Hematopoietic multipotent progenitor cell treated with erythropoietin and hydrocortisone succinate and interleukin-3 and kit ligand, for 6 days (in vitro differentiated cells): ENCODE results near the gene AP2A1.
A peak's percentile ranks its signal among the peaks of the same experiment; 100 is the strongest.

Experiments
- DNase-seq: peaks from one replicate; pipeline ENCODE4 v3.0.0-alpha.2; 2015

The AP2A1 gene

GRCh38 chr19:49795615-49796014 lies 28.8 kb downstream of the AP2A1 start:
- no peak for DNase-seq

- no peak for DNase-seq
Observed at GRCh38 chr19:49798574-49798973, 31.8 kb downstream of the AP2A1 start.

GRCh38 chr19:49799271-49799797 lies 32.5 kb downstream of the AP2A1 start:
- DNase-seq: no peak

- peak; percentile 21 for DNase-seq
Observed at GRCh38 chr19:49799798-49800376, 33.1 kb downstream of the AP2A1 start.

- DNase-seq: no peak
Observed at GRCh38 chr19:49800771-49801170, 34.0 kb downstream of the AP2A1 start.

GRCh38 chr19:49801401-49801888 lies 34.6 kb downstream of the AP2A1 start:
- no peak for DNase-seq

GRCh38 chr19:49801966-49802661 lies 35.3 kb downstream of the AP2A1 start:
- peak; percentile 59 for DNase-seq

GRCh38 chr19:49802836-49803528 lies 36.2 kb downstream of the AP2A1 start:
- DNase-seq: no peak

GRCh38 chr19:49803529-49803856 lies 36.7 kb downstream of the AP2A1 start:
- no peak for DNase-seq

GRCh38 chr19:49805822-49806619 lies 39.2 kb downstream of the AP2A1 start:
- no peak for DNase-seq

- no peak for DNase-seq
Observed at GRCh38 chr19:49806620-49806959, 39.8 kb downstream of the AP2A1 start.

- peak; percentile 73 for DNase-seq
Observed at GRCh38 chr19:49807058-49807903, 40.5 kb downstream of the AP2A1 start.

GRCh38 chr19:49807904-49808675 lies 41.3 kb downstream of the AP2A1 start:
- peak; percentile 15 for DNase-seq

GRCh38 chr19:49808711-49809159 lies 41.9 kb downstream of the AP2A1 start:
- peak; percentile 96 for DNase-seq

GRCh38 chr19:49809160-49809940 lies 42.5 kb downstream of the AP2A1 start:
- peak; percentile 79 for DNase-seq

- DNase-seq: no peak
Observed at GRCh38 chr19:49809941-49810389, 43.2 kb downstream of the AP2A1 start.

GRCh38 chr19:49811328-49811727 lies 44.5 kb downstream of the AP2A1 start:
- no peak for DNase-seq

GRCh38 chr19:49812452-49812996 lies 45.7 kb downstream of the AP2A1 start:
- no peak for DNase-seq

- peak; percentile 99 for DNase-seq
Observed at GRCh38 chr19:49812997-49813861, 46.4 kb downstream of the AP2A1 start, which contains the start of gene FUZ. Gene FUZ, minus strand, starts transcription at chr19:49813292. Its CDS starts 186 bp downstream, at chr19:49813106.
